H1 (cell line): ENCODE data around the gene OR51B5.
"Not testable (repeated sequence)": the region's sequence is repeated elsewhere in the genome, so short reads cannot be mapped to it uniquely, and the experiment has no call there.

Experiments
- CTCF ChIP-seq, 3 experiments: IDR thresholded peaks; 1 replicate in 2 of 3; 2 replicates in 1 of 3; pipeline versions ENCODE4 v1.5.1 to v1.6.1; 2011; ENCODE audit warnings: low read length in 3 of 3, mild to moderate bottlenecking in 3 of 3, inconsistent platforms in 2 of 3, low read depth in 1 of 3, moderate library complexity in 1 of 3; ENCODE audit not compliant: insufficient read depth in 1 of 3; ENCODE audit errors: control extremely low read depth in 1 of 3
- JUND ChIP-seq: IDR thresholded peaks from 2 replicates; pipeline ENCODE4 v1.6.1; 2011; ENCODE audit warnings: mild to moderate bottlenecking, improper control_type of control experiment, low read length
- NRF1 ChIP-seq: IDR thresholded peaks from 2 replicates; pipeline ENCODE4 v1.6.1; 2011; ENCODE audit warnings: mild to moderate bottlenecking, low read depth, low read length, improper control_type of control experiment
- POLR2AphosphoS5 ChIP-seq: IDR thresholded peaks from 2 replicates; pipeline ENCODE4 v1.6.1; 2011; ENCODE audit warnings: low read depth, low read length
- ZNF274 ChIP-seq: IDR thresholded peaks from 2 replicates; pipeline ENCODE4 v1.7.0; 2012; ENCODE audit warnings: low read length, borderline replicate concordance; ENCODE audit errors: extremely low read depth

GRCh38 chr11:5313326-5314023 lies 29.8 kb downstream of the OR51B5 start:
- TF ChIP-seq JUND; NRF1; CTCF (IDR thresholded peaks at IDR 0.05; ENCODE audit: control extremely low read depth in 1 of 3, insufficient read depth in 1 of 3, low read depth in 1 of 3, low read length in 3 of 3); ZNF274; POLR2AphosphoS5: not testable (repeated sequence)
